Measurements from ENCODE around the gene HAVCR2. TPM values are rescaled to one million over a fixed set of nuclear protein-coding genes. Genes with fewer than 3 reads are reported as not detected.

The HAVCR2 gene
- total and polyA plus RNA-seq, 10 of the 15 experiments (the other 5 are each of a cell fraction or from before 2014, with no cell fraction given): 5.2 to 7.5 (median 6.9) TPM

GRCh38 chr5:157116483-157116954 is 7.7 kb upstream of the HAVCR2 start (continued):
- TF ChIP-seq ATF2 (IDR thresholded peaks at IDR 0.05; ENCODE audit: low read length) (peak; percentile 75), BCL3 (IDR thresholded peaks at IDR 0.05; ENCODE audit: borderline replicate concordance, insufficient read depth, low read depth, low read length, poor library complexity, severe bottlenecking) (peak; percentile 95), SIN3A (IDR thresholded peaks at IDR 0.05; ENCODE audit: low read depth, low read length) (no peak), PBX3 (IDR thresholded peaks at IDR 0.05; ENCODE audit: insufficient replicate concordance, low read depth, low read length) (no peak), MTA2 (IDR thresholded peaks at IDR 0.05; ENCODE audit: low read depth) (peak; percentile 57; the same call in 1 of the 2 replicates), ASH2L (IDR thresholded peaks at IDR 0.05; ENCODE audit: borderline replicate concordance, low read depth) (no peak), ZBTB4 (CRISPR knock-in tag; IDR thresholded peaks at IDR 0.05) (no peak), SMARCA5 (IDR thresholded peaks at IDR 0.05) (no peak), ATF7 (IDR thresholded peaks at IDR 0.05; ENCODE audit: low read depth) (peak; percentile 66), NFYB (IDR thresholded peaks at IDR 0.05; ENCODE audit: insufficient read depth, low read depth, low read length) (no peak), MEF2A (IDR thresholded peaks at IDR 0.05; ENCODE audit: insufficient read depth, low read depth, low read length) (no peak), FOXK2 (IDR thresholded peaks at IDR 0.05) (no peak), BHLHE40 (IDR thresholded peaks at IDR 0.05; ENCODE audit: borderline replicate concordance in 1 of 2, low read depth in 2 of 2, low read length in 1 of 2) (no peak; a peak in 1 of 4 replicates), CEBPZ (IDR thresholded peaks at IDR 0.05; ENCODE audit: low read depth, low read length) (no peak), ZZZ3 (IDR thresholded peaks at IDR 0.05; ENCODE audit: control insufficient read depth, insufficient read length, low read depth) (no peak), RAD21 (IDR thresholded peaks at IDR 0.05; ENCODE audit: insufficient read depth, low read depth, low read length) (0 out of 2 replicates have a peak, but pooled peaks have one; percentile 16), FOXM1 (IDR thresholded peaks at IDR 0.05; ENCODE audit: low read depth, low read length) (0 out of 2 replicates have a peak, but pooled peaks have one; percentile 38)

Data from GM12878 (cell line).